GM19099 (cell line): ENCODE results near the gene TTLL5.

Experiments
- POLR2A ChIP-seq: IDR thresholded peaks from 3 replicates; pipeline ENCODE4 v1.6.1; 2011; ENCODE audit warnings: low read depth; ENCODE audit not compliant: insufficient read length; ENCODE audit errors: extremely low read depth

Gene TTLL5

DNA sequence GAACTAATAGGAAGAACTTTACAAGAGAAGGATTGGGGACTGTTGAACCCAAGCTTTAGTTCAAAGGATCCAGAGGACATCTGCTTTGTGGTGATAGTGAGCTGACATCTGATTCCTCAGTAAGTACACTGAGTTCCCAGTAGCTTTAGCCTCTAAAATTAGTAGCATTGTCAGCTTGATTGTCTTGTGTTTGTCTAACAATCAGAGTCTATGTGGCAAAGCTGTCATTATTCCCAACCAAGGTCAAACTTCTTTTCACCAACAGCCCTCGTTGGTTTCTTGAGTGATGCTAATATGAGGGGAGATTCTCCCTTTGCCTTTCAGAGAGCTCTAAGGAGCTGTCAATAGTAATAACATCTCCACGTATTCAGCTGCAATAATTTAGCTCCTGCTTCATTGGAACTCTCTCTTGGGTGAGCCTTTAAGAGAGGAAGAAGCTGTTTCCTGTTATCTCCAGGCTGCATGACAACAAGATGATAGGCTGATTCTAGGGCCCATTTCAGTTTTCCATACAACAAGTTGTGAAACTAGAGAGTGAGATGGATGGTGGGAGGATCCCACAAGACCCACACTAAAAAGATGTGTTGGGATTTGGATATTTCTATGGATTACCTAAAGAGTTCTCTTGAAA is 274.1 kb downstream of the TTLL5 start:
- TF ChIP-seq POLR2A: no peak

DNA sequence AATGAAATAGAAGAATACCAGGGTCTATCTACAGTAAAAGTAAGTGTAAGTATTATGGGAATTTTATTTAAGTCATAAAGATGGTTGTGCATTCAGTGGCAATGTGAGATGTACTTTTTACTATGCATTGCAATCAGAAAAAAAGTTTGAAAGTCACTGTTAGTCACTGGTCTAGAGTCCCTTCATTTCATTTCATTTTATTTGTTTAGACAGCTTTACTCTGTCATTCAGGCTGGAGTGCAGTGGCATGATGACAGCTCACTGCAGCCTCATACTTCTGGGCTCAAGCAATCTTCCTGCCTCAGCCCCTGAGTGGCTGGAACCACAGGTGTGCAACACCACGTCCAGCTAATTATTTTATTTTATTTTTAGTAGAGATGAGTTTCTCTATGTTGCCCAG is 278.2 kb downstream of the TTLL5 start:
- no peak for TF ChIP-seq POLR2A

DNA sequence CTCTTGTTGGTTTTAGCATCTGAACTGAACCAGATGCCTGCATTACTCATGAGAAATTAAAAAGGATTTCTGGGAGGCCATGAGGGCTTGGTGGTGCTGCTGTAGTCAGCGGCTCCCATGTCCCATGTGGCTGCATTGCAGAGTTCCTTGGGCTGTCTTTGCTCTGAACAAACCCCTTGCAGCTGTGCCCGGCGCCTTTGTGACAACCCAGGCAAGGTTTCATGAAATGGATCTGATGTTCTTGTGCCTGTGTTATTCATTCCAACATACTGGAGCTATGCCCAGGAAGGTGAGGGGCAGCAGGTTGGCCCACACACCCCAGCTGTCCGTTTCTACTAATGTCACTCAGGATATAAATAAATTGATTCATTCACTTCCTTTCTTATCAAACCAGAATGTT is 280.0 kb downstream of the TTLL5 start:
- TF ChIP-seq POLR2A: no peak

DNA sequence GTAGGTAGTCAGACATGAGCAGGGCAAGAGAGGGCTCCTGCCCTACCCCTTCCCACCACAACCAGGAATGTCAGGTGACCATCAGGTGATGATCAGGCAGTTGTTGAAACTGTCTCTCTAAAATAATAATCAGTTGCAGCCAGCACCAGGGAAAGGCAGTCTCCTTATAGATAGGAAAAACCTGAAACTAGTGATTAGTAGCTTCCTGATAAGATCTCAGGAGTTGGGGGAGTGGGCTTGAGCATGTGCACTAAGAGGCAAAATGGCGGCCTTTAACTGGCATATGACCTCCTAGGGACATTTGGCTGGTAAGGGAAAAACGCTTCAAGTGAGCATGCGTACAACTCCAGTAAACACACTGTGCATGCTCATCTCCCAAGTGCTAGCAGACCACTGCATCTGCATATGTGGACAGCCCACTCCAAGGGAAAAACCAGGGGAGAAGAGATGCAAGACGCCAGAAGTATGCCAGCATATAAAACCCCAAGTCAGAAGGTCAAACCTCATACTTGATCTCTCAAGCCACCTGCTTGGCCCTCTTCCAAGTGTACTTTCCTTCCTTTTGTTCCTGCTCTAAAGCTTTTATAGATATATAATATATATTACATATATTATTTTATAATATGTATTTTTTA is 283.7 kb downstream of the TTLL5 start:
- TF ChIP-seq POLR2A: no peak

DNA sequence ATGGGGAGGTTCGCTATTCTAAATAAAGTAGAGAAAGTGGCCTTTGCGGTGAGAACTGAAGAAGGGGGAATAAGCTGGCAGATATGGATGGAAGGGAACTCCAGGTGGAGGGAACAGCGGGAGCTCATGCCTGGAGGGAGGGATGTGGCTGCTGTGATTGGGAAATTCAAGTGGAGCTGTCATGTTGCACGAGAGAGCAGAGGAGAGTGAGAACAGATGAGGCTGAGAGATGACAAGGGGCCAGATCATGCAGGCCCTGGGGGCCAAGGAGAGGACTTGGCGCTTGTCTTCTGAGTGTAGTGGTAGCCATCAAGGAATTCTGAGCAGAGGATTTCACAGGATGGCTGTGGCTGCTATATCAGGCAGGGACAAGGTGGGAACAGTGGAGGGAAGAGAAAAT is 285.7 kb downstream of the TTLL5 start:
- TF ChIP-seq POLR2A: no peak

DNA sequence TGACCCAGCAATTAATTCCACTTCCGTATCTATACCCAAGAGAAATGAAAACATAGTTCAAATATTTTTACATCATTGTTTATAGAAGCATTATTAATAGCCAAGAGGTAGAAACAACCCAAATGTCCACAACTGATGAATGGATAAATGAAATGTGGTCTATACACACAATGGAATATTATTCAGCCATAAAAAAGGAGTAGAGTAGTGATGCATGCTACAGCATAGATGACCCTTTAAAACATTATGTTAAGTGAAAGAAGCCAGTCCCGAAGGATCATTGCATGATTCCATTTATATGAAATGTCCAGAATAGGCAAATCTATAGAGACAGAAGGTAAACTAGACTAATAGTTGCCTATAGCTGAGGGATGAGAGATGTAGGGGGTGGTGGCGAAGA is 291.4 kb downstream of the TTLL5 start:
- no peak for TF ChIP-seq POLR2A

DNA sequence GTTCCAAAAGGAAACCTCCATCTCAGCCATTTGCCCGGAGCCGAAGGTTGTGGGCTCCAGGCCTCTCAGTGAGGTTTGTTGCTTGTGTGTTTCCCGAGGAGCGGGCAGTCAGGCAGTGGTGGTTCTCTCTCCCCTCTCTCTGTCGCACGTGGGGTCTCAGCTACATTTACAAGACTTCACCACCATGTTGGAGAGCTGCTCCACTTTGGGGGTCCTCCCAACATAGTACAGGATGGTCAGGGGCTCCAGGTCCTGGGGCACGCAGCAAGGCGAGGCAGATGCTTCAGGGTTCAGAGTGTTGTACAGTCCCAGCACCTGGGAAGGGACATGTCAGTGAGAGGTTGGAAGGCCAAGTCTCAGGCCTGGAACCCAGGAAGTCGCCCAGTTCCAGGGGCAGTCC is 298.0 kb downstream of the TTLL5 start:
- no peak for TF ChIP-seq POLR2A

DNA sequence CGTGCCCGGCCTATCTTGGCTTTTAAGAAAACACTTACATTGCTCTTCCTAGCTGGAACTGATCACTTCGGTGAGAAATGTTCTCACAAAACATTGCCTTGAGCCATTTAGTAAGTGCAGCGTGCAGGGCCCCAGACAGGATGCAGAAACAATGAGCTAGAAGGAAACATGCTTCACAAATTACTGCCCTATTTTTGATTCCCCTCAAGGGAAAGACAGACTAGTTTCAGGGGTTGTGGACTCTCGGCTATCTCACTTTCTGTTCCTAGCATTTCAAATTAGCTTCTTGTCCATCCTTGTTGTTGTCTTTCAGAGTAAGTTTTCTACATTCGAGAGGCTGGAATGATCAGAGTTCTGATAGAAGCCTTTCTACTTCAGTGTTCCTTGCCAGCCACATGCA is 299.2 kb downstream of the TTLL5 start:
- TF ChIP-seq POLR2A: no peak

DNA sequence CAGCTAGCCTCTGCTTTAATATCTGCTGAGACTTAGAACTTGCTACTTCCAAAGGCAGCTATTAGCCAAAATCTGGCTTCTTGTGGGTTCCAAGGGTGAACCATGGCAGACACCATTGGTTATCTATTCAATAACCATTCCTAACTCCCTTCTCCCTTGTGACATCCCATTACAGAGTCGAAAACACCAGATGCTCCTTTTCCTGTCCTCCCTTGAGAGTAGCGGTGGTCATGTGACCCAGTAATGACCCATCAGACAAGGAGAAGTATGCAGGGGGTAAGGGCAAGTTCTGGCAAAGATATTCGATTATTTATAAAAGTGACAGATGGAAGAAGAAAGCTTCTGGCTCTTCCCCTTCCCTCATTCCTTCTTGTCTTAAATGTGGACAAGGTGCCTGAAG is 300.6 kb downstream of the TTLL5 start:
- no peak for TF ChIP-seq POLR2A

DNA sequence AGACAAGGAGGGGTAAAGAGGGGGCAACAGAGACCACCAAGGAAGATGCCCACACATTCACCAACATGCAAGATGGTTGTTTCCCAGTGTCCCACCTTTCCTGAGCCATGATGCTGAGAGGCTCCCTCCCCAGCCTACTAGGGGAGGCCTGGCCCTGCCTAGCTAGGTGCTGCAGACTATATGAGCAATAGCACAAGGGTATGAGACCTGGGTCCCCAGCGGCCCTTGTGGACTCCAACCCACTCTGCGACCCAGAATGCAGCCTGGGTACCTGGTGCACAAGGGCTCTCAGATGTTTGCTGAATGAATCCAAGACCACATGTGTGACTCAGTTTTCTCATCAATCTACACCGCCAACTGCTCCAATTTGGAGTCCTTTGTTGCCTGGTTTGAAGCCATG is 306.8 kb downstream of the TTLL5 start:
- no peak for TF ChIP-seq POLR2A

DNA sequence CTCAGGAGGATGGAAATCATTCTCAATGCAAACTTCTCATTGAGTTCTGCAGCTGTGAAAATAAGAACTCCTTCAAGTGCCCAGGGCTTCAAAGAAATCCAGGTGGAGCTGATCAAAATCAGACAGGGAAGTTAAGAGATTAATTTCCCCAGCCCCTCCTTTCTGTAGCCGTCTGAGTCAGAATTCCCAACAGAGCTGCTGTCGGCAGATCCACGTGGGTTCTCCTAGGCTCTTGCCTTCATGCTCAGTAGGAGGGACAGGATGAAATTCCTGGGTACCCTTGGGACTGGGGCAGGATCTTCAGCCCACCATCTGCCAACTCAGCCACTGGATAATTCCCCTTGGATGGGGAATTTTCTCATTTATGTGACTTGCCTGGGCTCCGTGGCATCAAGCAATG is 307.4 kb downstream of the TTLL5 start:
- no peak for TF ChIP-seq POLR2A

DNA sequence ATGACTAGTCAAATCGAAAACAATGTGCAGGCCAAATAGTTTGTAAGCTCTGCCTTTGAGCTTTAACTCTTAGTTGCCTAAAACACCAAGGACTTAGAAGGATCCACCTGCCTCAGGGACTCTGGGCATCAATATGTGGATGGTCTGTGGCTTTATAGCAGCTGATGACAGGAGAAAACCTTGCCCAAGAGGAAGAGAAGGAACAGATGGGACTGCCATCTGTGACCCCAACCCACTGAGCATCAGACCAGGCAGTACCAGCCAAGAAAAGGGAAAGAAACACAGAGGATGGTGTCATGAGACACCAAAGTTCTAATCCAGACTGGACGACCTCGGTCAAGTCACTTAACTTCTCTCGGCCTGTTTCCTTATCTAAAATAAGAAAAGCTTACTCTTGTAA is 308.1 kb downstream of the TTLL5 start:
- no peak for TF ChIP-seq POLR2A

DNA sequence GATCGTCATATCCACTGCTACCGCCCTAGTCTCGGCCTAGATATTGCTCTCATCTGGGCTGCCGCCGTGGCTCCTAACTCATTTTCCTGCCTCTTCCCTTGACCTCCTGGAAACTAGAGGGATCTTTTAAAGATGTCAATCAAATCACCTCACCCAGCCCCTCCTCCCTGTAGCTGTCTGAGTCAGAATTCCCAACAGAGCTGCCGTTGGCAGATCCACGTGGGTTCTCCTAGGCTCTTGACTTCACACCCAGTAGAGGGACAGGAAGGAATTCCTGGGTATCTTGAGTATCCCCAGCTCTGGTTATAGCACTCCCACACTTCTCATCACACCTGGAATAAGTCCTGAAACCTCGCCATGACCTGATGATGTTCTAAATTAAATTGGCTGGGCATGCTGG is 308.8 kb downstream of the TTLL5 start:
- TF ChIP-seq POLR2A: no peak

DNA sequence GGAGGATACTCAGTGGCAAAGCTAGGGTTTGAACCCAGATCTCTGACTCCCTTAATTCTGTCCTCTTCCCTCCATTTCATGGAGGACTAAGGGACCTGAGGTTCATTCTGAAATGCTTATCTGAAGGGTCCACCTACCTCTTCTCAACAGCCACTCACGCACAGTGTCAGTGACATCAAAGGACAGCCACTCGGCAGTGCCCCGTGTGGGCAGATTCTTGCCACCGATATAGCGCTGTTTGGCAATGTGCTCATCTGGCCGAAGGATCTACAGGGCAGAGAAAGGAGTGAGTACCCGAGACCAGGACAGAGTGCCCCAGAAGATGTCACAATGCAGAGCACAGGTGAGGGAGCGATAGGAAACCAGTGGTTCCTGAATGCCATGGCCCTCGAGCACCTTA is 309.9 kb downstream of the TTLL5 start:
- TF ChIP-seq POLR2A: no peak

DNA sequence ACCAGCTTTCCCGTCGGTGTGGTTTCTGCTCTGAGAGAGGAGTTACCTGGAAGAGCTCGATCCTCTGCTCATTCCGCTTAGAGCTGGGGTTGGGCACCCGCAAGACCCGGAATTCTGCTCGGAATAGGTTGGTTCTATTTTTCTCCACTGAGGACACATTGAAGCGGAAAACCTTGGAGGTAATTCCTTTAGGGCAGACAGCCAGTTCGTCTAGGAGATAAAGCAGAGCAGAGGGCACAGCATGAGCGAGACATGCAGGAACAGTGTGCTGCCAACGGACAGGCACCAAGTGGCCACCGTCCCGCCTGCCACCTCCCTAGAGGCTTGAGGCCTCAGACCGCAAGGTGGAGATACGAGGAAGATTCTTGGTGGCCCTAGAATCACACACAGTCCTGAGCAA is 310.5 kb downstream of the TTLL5 start:
- TF ChIP-seq POLR2A: no peak

DNA sequence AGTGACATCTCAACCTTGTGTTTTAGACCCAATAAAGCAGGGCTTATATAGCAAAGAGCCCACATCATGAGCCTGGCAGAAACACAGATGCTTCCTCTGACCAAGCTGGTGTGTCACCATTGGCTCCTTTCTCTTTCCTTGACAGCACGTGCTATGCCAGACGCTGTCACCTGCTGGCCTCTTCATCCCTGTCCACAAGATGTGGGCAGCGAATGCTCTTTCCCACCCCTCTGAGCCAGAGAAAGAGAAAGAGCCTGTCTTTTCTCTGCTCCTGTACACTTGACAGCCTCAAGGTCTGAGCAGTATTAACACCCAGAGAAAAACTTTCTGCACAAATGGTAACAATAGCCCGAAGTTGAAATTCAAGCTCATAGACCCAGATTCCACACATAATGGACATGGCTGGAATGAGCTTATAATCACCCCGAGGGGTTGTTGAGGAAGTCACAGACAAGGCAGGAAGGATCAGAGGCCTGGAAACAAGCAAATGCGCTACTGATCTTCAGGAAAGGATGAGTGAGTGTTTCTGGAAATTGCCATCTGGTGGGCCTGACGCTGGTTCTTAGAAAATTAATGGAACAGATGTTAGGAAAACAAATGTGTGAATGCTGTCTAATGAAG is 311.9 kb downstream of the TTLL5 start:
- no peak for TF ChIP-seq POLR2A
